ENCODE measurements around the gene EPHA3.
A peak's percentile ranks its signal among the peaks of the same experiment; 100 is the strongest.

Gene EPHA3

GRCh38 chr3:89113893-89114840 is 6.7 kb downstream of the EPHA3 start:
- Mint-ChIP-seq H3K4me1 (no peaks in the 10 kb centered on the region), H3K9me3 (no peaks in the 10 kb centered on the region)

GRCh38 chr3:89114841-89115223 is 7.4 kb downstream of the EPHA3 start:
- no peaks in the 10 kb centered on the region for H3K4me1 Mint-ChIP-seq
- no peak overlapping the region for H3K27ac Mint-ChIP-seq
- H3K27me3 Mint-ChIP-seq, result peaks cover 6% of the 10 kb centered on the region
- H3K9me3 Mint-ChIP-seq, result no peaks in the 10 kb centered on the region
- H3K4me3 Mint-ChIP-seq, result no peak overlapping the region
- H3K36me3 Mint-ChIP-seq, result no peaks in the 10 kb centered on the region

More at GRCh38 chr3:89113893-89114840, 6.7 kb downstream of the EPHA3 start:
- peak overlapping the region; percentile 26 for H3K4me3 Mint-ChIP-seq
- no peak overlapping the region for H3K27ac Mint-ChIP-seq
- H3K36me3 Mint-ChIP-seq, result no peaks in the 10 kb centered on the region
- H3K27me3 Mint-ChIP-seq, result peaks cover 6% of the 10 kb centered on the region

DNA sequence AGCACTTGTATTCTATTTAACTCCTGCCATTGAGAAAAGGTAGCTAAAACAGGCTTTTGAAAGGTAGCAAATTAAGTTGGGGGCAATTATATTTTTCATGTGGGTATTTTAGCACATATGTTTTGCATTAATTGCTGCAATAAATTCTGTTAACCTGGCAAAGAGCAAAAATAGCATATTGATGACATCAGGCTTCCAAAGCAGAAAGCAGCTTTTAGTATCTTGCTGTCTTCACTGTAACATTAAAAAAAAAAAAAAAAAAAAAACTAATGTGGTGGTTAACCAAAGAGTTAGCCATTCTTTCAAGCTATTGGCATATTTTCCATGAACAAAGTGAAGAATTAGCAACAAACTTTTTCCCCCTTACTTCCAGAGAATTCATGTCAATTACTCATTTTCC is 9.1 kb downstream of the EPHA3 start:
- no peak overlapping the region for H3K27ac Mint-ChIP-seq

GRCh38 chr3:89138048-89138447 is 30.6 kb downstream of the EPHA3 start:
- Mint-ChIP-seq H3K4me3 (no peak overlapping the region), H3K27ac (no peak overlapping the region), H3K36me3 (no peaks in the 10 kb centered on the region), H3K4me1 (no peaks in the 10 kb centered on the region), H3K9me3 (no peaks in the 10 kb centered on the region), H3K27me3 (no peaks in the 10 kb centered on the region)

More for the DNA sequence above, 9.1 kb downstream of the EPHA3 start:
- no peaks in the 10 kb centered on the region for H3K4me1 Mint-ChIP-seq
- no peak overlapping the region for H3K4me3 Mint-ChIP-seq
- H3K9me3 Mint-ChIP-seq, result no peaks in the 10 kb centered on the region
- peaks cover 6% of the 10 kb centered on the region for H3K27me3 Mint-ChIP-seq
- no peaks in the 10 kb centered on the region for H3K36me3 Mint-ChIP-seq

DNA sequence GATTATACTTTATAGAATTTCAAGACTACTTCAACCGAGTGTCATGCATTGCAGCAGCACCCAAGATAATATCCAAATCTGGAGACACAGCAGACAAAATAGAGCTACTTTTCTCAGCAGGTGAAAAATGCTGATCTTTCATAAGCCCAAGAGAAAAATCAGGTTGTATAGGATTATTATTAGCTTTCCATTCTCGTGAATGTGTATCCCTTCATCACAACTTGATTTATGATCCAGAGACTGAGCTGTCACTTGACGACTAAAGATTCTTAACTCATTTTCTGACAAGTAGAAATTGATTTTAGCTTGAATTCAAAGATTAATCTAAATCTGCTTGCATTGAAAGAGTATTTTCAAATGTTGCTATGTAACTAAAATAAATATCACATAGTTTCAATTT is 32.4 kb downstream of the EPHA3 start:
- H3K4me1 Mint-ChIP-seq, result no peaks in the 10 kb centered on the region
- H3K4me3 Mint-ChIP-seq, result no peak overlapping the region
- H3K9me3 Mint-ChIP-seq, result no peaks in the 10 kb centered on the region
- no peaks in the 10 kb centered on the region for H3K27me3 Mint-ChIP-seq
- no peaks in the 10 kb centered on the region for H3K36me3 Mint-ChIP-seq
- H3K27ac Mint-ChIP-seq, result no peak overlapping the region

DNA sequence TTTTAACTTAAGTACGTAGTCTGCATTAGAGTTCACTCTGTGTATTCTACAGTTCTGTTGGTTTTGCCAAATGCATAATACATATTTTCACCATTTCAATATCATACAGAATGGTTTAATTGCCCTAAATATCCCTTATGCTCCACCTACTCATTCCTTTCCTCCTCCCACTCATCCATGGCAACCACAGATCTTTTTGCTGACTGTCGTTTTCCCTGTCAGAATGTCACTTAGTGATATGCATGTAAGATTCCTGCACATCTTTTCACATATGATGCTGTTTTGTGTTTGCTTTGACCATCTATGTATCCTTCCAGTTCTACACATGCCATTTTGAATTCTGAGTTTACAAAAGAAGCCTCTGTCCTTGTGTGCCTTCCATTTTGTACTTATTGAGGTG is 36.7 kb downstream of the EPHA3 start:
- H3K4me3 Mint-ChIP-seq, result no peak overlapping the region
- no peak overlapping the region for H3K27ac Mint-ChIP-seq
- no peaks in the 10 kb centered on the region for H3K4me1 Mint-ChIP-seq
- no peaks in the 10 kb centered on the region for H3K9me3 Mint-ChIP-seq
- H3K27me3 Mint-ChIP-seq, result no peaks in the 10 kb centered on the region
- no peaks in the 10 kb centered on the region for H3K36me3 Mint-ChIP-seq

GRCh38 chr3:89145995-89146394 is 38.6 kb downstream of the EPHA3 start:
- Mint-ChIP-seq H3K27me3 (no peaks in the 10 kb centered on the region), H3K4me1 (no peaks in the 10 kb centered on the region), H3K9me3 (peaks cover 4% of the 10 kb centered on the region), H3K27ac (no peak overlapping the region), H3K36me3 (no peaks in the 10 kb centered on the region), H3K4me3 (no peak overlapping the region)

DNA sequence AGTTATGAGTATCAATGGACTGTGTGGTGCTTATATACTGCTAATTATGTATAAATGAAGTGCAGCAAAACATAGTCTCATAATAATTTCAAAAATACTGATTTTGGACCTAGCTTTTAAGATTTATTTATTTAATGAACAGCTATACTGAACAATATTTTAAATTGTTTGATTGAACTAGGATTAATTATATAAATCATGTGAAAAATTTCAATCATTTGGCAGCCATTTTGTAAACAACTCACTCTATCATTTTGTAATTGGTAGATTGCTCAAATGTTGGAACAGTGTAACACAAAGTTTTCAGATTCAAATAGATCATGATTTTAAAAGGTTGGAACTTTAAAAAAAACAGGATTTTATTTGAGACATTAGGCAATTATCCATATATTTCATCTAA is 47.0 kb downstream of the EPHA3 start:
- no peaks in the 10 kb centered on the region for H3K27me3 Mint-ChIP-seq

GRCh38 chr3:89155811-89156210 is 48.4 kb downstream of the EPHA3 start:
- Mint-ChIP-seq H3K4me3 (no peak overlapping the region), H3K4me1 (no peaks in the 10 kb centered on the region), H3K9me3 (peaks cover 5% of the 10 kb centered on the region), H3K36me3 (no peaks in the 10 kb centered on the region), H3K27me3 (no peaks in the 10 kb centered on the region), H3K27ac (no peak overlapping the region)

More for the DNA sequence above, 47.0 kb downstream of the EPHA3 start:
- Mint-ChIP-seq H3K4me3 (no peak overlapping the region), H3K9me3 (peaks cover 9% of the 10 kb centered on the region), H3K27ac (no peak overlapping the region), H3K36me3 (no peaks in the 10 kb centered on the region), H3K4me1 (no peaks in the 10 kb centered on the region)

DNA sequence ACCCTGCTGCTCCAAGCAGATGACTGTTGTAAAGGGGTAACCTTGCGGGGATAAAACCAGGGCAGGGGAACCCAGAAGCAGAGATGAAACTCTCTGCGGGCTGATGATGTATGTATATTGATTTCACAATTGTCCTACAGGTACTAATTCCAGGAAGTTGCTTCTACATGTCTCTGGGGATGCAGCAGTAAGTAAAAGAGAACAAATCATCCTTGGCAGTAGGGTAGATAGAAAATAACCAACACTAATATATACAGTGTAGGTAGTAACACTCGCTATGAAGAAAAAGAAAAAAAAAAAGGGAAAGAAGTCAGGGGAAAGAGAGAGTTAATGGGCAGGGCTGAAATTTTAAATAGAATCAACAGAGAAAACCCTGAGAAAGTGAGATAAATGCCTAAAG is 50.2 kb downstream of the EPHA3 start:
- Mint-ChIP-seq H3K27me3 (no peaks in the 10 kb centered on the region), H3K4me3 (no peak overlapping the region), H3K27ac (no peak overlapping the region), H3K4me1 (no peaks in the 10 kb centered on the region), H3K36me3 (no peaks in the 10 kb centered on the region), H3K9me3 (peaks cover 5% of the 10 kb centered on the region)

GRCh38 chr3:89159605-89160004 is 52.2 kb downstream of the EPHA3 start:
- Mint-ChIP-seq H3K36me3 (no peaks in the 10 kb centered on the region), H3K4me1 (no peaks in the 10 kb centered on the region), H3K27ac (no peak overlapping the region), H3K9me3 (peaks cover 5% of the 10 kb centered on the region), H3K4me3 (no peak overlapping the region), H3K27me3 (no peaks in the 10 kb centered on the region)

- Mint-ChIP-seq H3K4me1 (no peaks in the 10 kb centered on the region), H3K27ac (no peak overlapping the region), H3K36me3 (no peaks in the 10 kb centered on the region), H3K4me3 (no peak overlapping the region), H3K27me3 (no peaks in the 10 kb centered on the region), H3K9me3 (no peaks in the 10 kb centered on the region)
These were observed 57.4 kb downstream of the EPHA3 start for GRCh38 chr3:89164774-89165173.

DNA sequence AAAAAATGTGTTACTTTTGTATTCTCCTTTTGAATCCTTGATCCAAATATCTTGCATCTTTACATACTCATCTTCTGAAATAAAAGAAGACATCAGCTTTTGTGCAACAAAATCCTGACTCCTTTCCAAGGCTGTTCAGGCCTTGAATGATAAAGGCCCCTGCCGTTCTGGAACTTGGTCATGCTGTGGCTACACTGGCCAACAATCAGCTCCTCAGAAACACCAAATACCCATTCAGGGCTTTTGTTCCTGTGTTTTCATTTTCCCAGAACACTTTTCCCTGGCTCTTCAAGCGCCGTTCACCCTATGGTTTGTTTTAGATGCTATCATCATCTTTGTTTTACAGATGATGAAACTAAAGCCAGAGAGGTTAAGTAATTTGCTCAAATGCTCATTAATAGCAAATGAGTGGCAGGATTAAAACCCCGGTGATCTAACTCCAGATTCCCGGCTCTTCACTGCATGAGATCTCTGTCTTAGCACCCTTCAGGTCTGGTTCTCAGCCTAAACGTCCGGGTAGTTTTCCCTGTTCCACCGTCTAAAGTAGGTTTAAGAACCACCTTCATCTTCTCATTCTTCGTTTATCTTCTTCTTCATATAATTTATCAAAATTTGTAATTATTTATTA is 58.3 kb downstream of the EPHA3 start:
- Mint-ChIP-seq H3K36me3 (no peaks in the 10 kb centered on the region), H3K27me3 (no peaks in the 10 kb centered on the region), H3K27ac (no peak overlapping the region), H3K9me3 (no peaks in the 10 kb centered on the region), H3K4me3 (no peak overlapping the region), H3K4me1 (no peaks in the 10 kb centered on the region)

GRCh38 chr3:89171687-89172545 is 64.5 kb downstream of the EPHA3 start:
- Mint-ChIP-seq H3K36me3 (no peaks in the 10 kb centered on the region), H3K9me3 (no peaks in the 10 kb centered on the region)

DNA sequence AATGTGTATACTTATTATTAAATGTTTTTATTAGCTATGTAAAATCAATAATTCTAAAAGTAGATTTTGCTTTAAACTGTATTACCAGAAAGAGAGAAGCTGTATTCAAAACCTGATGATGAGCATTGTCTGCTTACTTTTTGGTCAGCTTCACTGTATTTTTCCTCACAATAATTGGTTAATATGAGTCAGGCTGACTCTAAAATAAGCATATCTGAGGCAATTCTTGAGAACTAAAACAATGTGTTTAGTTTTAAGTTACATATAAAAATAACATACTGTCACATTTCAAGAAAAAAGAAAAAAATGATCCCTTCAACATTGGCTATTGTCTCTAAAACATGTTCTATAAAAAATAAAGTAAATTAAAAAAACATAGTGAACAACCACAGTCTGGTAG is 66.1 kb downstream of the EPHA3 start:
- H3K36me3 Mint-ChIP-seq, result no peaks in the 10 kb centered on the region
- H3K4me1 Mint-ChIP-seq, result no peaks in the 10 kb centered on the region
- no peaks in the 10 kb centered on the region for H3K9me3 Mint-ChIP-seq
- H3K27me3 Mint-ChIP-seq, result no peaks in the 10 kb centered on the region
- no peak overlapping the region for H3K27ac Mint-ChIP-seq
- no peak overlapping the region for H3K4me3 Mint-ChIP-seq

More at GRCh38 chr3:89171687-89172545, 64.5 kb downstream of the EPHA3 start:
- Mint-ChIP-seq H3K27me3 (no peaks in the 10 kb centered on the region), H3K27ac (no peak overlapping the region), H3K4me3 (no peak overlapping the region), H3K4me1 (no peaks in the 10 kb centered on the region)
